DOHH2 (cell line): ENCODE data around the gene C19orf47.

Source experiments
- H3F3A ChIP-seq: fragments of 200-600 bp; sonication (generic), shearing (Covaris generic); 2 replicates; pipeline ENCODE4 v1.6.0; 2016; ENCODE audit warnings: antibody characterized with exemption, mild to moderate bottlenecking; ENCODE audit not compliant: control insufficient read depth, insufficient read depth
- H3K27ac ChIP-seq: fragments of 200-600 bp; sonication (generic); 2 replicates; pipeline ENCODE4 v1.5.1; 2014; ENCODE audit warnings: low read depth, mild to moderate bottlenecking, low read length, moderate library complexity
- H3K27me3 ChIP-seq: fragments of 200-600 bp; sonication (generic); 2 replicates; pipeline ENCODE4 v1.6.1; 2014; ENCODE audit warnings: mild to moderate bottlenecking, low read length, mixed read lengths; ENCODE audit not compliant: control insufficient read depth
- H3K36me3 ChIP-seq: fragments of 200-600 bp; sonication (generic); 2 replicates; pipeline ENCODE4 v1.6.1; 2014; ENCODE audit warnings: mild to moderate bottlenecking, low read length, moderate library complexity, mixed read lengths; ENCODE audit not compliant: control insufficient read depth
- H3K4me1 ChIP-seq: fragments of 200-600 bp; sonication (generic); 2 replicates; pipeline ENCODE4 v1.6.1; 2014; ENCODE audit warnings: mild to moderate bottlenecking, low read length, mixed read lengths; ENCODE audit not compliant: control insufficient read depth
- H3K4me2 ChIP-seq: fragments of 200-600 bp; sonication (generic); 2 replicates; pipeline ENCODE4 v1.6.0; 2014; ENCODE audit warnings: mild to moderate bottlenecking, low read length, moderate library complexity
- H3K4me3 ChIP-seq: fragments of 200-600 bp; sonication (generic); 2 replicates; pipeline ENCODE4 v1.5.1; 2014; ENCODE audit warnings: mild to moderate bottlenecking, low read length, mixed read lengths
- H3K79me2 ChIP-seq: fragments of 200-600 bp; sonication (generic); 2 replicates; pipeline ENCODE4 v1.6.1; 2014; ENCODE audit warnings: mild to moderate bottlenecking, low read length, mixed read lengths; ENCODE audit not compliant: control insufficient read depth
- H3K9me2 ChIP-seq: fragments of 200-600 bp; sonication (generic); replicated peaks from 2 replicates; pipeline ENCODE4 v1.6.1; 2014; ENCODE audit warnings: mild to moderate bottlenecking, low read length, mixed read lengths; ENCODE audit not compliant: control insufficient read depth
- H3K9me3 ChIP-seq: fragments of 200-600 bp; sonication (generic); 2 replicates; pipeline ENCODE4 v1.6.1; 2014; ENCODE audit warnings: antibody characterized with exemption, low read length, mixed read lengths; ENCODE audit not compliant: control insufficient read depth, insufficient read depth
- H4K20me1 ChIP-seq: fragments of 200-600 bp; sonication (generic); 2 replicates; pipeline ENCODE4 v1.6.0; 2014; ENCODE audit warnings: low read depth, mild to moderate bottlenecking, antibody characterized with exemption, low read length, moderate library complexity; ENCODE audit not compliant: control insufficient read depth, insufficient read depth
- EZH2phosphoT487 ChIP-seq: fragments of 200-600 bp; sonication (generic); IDR thresholded peaks from 2 replicates; pipeline ENCODE4 v1.6.1; 2017; ENCODE audit warnings: borderline replicate concordance, mild to moderate bottlenecking, antibody characterized with exemption, low read length, moderate library complexity, mixed read lengths
- TF ChIP-seq, protein P1 (sequence below): fragments of 200-600 bp; sonication (generic); IDR thresholded peaks from one replicate; pipeline ENCODE4 v1.5.1; 2014; ENCODE audit warnings: antibody characterized with exemption, mild to moderate bottlenecking, low read depth, low read length; ENCODE audit not compliant: poor library complexity, severe bottlenecking

Gene C19orf47

DNA sequence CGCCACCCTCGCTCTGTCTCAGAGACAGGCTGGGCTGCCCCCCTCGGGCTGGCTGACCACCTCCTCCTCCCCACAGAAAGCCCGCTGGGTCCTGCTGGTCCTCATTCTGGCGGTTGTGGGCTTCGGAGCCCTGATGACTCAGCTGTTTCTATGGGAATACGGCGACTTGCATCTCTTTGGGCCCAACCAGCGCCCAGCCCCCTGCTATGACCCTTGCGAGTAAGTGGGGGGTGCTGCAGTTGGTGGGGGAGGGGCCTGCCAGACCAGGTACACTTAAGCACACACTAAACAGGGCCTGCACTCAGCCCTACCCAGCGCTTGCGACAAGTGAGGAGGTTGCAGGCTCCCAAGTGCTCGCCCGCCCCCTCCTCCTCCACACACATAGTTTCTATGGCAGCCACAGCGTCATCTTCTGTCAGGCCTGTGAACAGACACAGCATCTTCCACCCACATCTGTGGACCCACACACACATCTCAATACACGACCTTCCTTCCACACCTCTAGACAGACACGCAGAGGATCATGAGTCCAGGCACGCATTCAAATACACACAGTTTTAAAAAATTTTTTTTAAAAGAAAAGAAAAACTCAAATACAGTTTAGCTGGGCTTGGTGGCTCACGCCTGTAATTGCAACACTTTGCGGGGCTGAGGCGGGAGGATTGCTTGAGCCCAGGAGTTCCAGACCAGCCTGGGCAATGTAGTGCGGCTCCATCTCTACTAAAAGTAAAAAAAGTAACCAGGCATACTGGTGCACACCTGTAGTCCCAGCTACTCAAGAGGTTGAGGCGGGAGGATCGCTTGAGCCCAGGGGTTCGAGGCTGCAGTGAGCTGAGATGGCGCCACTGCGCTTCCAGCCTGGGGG lies 18.7 kb upstream of the C19orf47 start:
- Histone ChIP-seq H3K9me3 (no peaks in the 10 kb centered on the region), H3K4me2 (no peak overlapping the region), H3K36me3 (no peaks in the 10 kb centered on the region), H3K4me1 (peaks cover 18% of the 10 kb centered on the region), H3F3A (no peaks in the 10 kb centered on the region), H3K27ac (no peak overlapping the region), H3K4me3 (no peak overlapping the region), H3K9me2 (no peaks in the 10 kb centered on the region), H4K20me1 (no peaks in the 10 kb centered on the region), H3K27me3 (no peaks in the 10 kb centered on the region), H3K79me2 (no peaks in the 10 kb centered on the region)
- TF ChIP-seq, protein P1, sequence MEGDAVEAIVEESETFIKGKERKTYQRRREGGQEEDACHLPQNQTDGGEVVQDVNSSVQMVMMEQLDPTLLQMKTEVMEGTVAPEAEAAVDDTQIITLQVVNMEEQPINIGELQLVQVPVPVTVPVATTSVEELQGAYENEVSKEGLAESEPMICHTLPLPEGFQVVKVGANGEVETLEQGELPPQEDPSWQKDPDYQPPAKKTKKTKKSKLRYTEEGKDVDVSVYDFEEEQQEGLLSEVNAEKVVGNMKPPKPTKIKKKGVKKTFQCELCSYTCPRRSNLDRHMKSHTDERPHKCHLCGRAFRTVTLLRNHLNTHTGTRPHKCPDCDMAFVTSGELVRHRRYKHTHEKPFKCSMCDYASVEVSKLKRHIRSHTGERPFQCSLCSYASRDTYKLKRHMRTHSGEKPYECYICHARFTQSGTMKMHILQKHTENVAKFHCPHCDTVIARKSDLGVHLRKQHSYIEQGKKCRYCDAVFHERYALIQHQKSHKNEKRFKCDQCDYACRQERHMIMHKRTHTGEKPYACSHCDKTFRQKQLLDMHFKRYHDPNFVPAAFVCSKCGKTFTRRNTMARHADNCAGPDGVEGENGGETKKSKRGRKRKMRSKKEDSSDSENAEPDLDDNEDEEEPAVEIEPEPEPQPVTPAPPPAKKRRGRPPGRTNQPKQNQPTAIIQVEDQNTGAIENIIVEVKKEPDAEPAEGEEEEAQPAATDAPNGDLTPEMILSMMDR = no peak
- TF ChIP-seq EZH2phosphoT487 = no peak

DNA sequence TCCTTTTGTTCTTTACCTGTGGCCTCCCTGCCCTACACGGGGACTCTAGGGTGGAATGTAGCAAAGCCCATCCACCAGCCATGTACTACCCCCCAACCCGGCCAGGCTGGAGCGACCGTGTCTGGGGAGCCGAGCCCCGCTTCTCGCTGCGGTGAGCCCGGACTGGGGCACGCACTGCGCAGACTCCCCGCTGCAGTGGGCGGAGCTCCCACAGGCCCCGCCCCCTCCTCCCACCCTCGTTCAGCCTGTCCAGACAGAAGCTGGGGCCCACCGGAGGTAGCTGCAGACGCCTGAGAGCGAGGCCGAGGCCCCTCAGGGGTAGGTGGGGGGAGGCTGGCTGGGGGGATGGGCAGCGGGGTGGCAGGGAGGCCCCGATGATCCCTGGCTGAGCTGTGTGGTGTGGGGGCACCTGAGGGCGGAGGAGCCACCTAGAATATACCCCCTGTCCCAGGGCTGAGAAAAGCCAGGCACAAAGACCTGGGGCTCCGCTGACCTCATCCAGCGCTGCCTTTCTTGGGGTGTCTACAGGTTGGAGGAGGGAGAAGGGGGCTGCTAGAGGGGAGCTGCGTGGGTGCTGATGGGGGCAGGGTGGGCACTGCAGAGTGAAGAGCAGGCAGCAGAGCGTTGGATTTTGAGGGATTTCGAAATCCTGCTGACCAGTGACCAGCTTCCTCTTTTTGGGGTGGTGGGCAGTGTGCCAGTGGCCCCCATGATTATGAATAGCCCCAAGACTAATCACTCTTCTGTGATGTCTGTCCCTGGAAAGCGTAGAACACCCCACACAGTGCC lies 17.6 kb upstream of the C19orf47 start:
- H3K27me3 ChIP-seq = no peaks in the 10 kb centered on the region
- no peaks in the 10 kb centered on the region for H3K9me3 ChIP-seq
- H3K36me3 ChIP-seq = no peaks in the 10 kb centered on the region
- no peaks in the 10 kb centered on the region for H3F3A ChIP-seq
- no peaks in the 10 kb centered on the region for H3K79me2 ChIP-seq
- no peaks in the 10 kb centered on the region for H3K9me2 ChIP-seq
- H3K4me1 ChIP-seq = peaks cover 18% of the 10 kb centered on the region
- TF ChIP-seq, protein P1 = no peak
- no peak for TF ChIP-seq EZH2phosphoT487
- peak overlapping the region; percentile 74 for H3K4me2 ChIP-seq
- peak overlapping the region; percentile 71 for H3K4me3 ChIP-seq
- H4K20me1 ChIP-seq = no peaks in the 10 kb centered on the region
- no peak overlapping the region for H3K27ac ChIP-seq

DNA sequence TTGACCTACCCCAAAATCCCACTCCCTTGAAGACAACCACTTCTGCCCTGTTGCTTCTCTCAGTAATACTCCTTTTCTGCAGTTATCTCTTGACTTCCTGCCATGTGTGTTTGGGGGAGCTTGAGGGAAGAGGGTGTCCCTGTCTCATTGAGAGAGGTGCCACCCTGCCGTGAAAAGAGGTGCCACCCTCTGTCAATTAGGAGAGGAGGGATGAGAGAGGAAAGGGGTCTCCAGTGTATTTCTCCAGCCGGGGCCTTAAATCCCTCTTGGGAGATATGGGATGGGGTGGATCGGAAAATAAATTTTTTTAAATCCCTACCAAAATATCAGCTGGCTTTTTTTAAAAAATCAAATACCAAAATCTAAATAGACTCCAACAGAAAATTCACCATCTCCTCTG lies 16.8 kb upstream of the C19orf47 start:
- Histone ChIP-seq H3K9me3 (no peaks in the 10 kb centered on the region), H3K79me2 (no peaks in the 10 kb centered on the region), H3K4me3 (peak overlapping the region; percentile 71), H3K27me3 (no peaks in the 10 kb centered on the region), H4K20me1 (no peaks in the 10 kb centered on the region), H3K27ac (no peak overlapping the region), H3K36me3 (no peaks in the 10 kb centered on the region), H3F3A (no peaks in the 10 kb centered on the region), H3K9me2 (no peaks in the 10 kb centered on the region), H3K4me2 (peak overlapping the region; percentile 74), H3K4me1 (peaks cover 18% of the 10 kb centered on the region)
- no peak for TF ChIP-seq EZH2phosphoT487
- TF ChIP-seq, protein P1 = no peak
